ENCODE results near the gene NDFIP1. TPM values are rescaled to one million over a fixed set of nuclear protein-coding genes. Genes with fewer than 3 reads are reported as not detected.
A peak's percentile ranks its signal among the peaks of the same experiment; 100 is the strongest.

NDFIP1 gene
- total and polyA plus RNA-seq, 10 of the 15 experiments (the other 5 are each of a cell fraction or from before 2014, with no cell fraction given), result 0.08 to 2.7 (median 0.92) TPM

DNA sequence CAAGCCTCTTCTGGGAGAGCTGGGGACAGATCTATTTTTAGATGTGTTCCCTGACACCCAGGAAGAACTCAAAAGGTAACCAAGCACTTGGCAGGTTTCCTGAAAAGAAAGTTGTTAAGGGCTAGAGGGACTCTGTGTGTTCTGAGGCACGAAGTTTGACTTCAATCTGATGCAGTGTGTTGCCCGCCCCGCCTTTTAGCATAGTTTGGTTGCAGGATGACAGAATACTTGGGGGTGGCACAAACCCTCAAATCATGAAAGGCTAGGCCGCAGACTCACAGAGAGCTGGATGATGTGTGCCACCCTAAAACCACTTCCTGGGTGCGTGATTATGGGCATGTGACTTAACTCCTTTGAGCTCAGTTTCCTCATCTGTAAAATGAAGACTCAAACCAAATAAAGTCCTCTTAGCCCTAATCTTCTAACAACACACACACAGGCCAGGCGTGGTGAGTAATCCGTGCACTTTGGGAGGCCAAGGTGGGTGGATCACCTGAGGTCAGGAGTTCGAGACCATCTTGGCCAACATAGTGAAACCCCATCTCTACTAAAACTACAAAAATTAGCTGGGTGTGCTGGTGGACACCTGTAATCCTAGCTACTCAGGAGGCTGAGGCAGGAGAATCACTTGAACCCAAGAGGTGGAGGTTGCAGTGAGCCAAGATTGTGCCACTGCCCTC is 12.8 kb upstream of the NDFIP1 start:
- in situ Hi-C loops (cut with MboI), result no loop called here
- ChIA-PET RAD21 (ENCODE audit: unreplicated experiment) (no interaction called here), POLR2A (no interaction called here), CTCF (no interaction called here), SMC1A (ENCODE audit: uncharacterized antibody, unreplicated experiment) (no interaction called here)
- DNase-seq (ENCODE audit: low read depth, low spot score), result peak; percentile 8
- 28% methylated on average over 8 of the region's 8 CpGs for WGBS (ENCODE audit: insufficient coverage, insufficient replicate concordance, low lambda C conversion rate, missing lambda C conversion rate)
- H3K9ac ChIP-seq (ENCODE audit: control insufficient read depth, insufficient read depth, low read length), result no peak overlapping the region
- no peaks in the 10 kb centered on the region; the same call in 1 of the 2 replicates for H4K20me1 ChIP-seq (ENCODE audit: control insufficient read depth, insufficient read depth)
- FAIRE-seq, result no peak
- no peaks in the 10 kb centered on the region for H3K79me2 ChIP-seq (ENCODE audit: control insufficient read depth, insufficient read depth, low read length)
- intact Hi-C loops (cut with micrococcal nuclease; ENCODE audit: unreplicated experiment), result no loop called here
- H2AFZ ChIP-seq (ENCODE audit: control insufficient read depth, low read depth, low read length), result no peak overlapping the region; the same call in 1 of the 2 replicates
- ATAC-seq, result peak; percentile 68
- no TSS peak for BruUV-seq (replicated peaks)
- H3K4me2 ChIP-seq (ENCODE audit: control insufficient read depth, insufficient read depth), result no peak overlapping the region
- no peaks in the 10 kb centered on the region for H3K4me1 ChIP-seq (ENCODE audit: control insufficient read depth, insufficient read depth, low read length)
- no peaks in the 10 kb centered on the region for H3K9me3 ChIP-seq (replicated peaks; ENCODE audit: control insufficient read depth, insufficient read depth, low read length)
- H3K27ac ChIP-seq (ENCODE audit: control insufficient read depth, insufficient read depth), result no peak overlapping the region
- H3K27me3 ChIP-seq (replicated peaks in 1 of 2; ENCODE audit: control insufficient read depth in 2 of 2, insufficient read depth in 2 of 2, low read length in 1 of 2), result no peaks in the 10 kb centered on the region
- no peaks in the 10 kb centered on the region for H3K36me3 ChIP-seq (ENCODE audit: control insufficient read depth in 2 of 2, insufficient read depth in 2 of 2, low read length in 1 of 2)
- TF ChIP-seq IRF5 (IDR thresholded peaks at IDR 0.05; ENCODE audit: borderline replicate concordance), result no peak
- TF ChIP-seq KLF5 (IDR thresholded peaks at IDR 0.05; ENCODE audit: partially characterized antibody), result no peak
- no peak for TF ChIP-seq RBBP5 (conservative IDR thresholded peaks at IDR 0.05)
- TF ChIP-seq ZZZ3 (IDR thresholded peaks at IDR 0.05; ENCODE audit: control insufficient read depth, insufficient read length, low read depth), result no peak
- TF ChIP-seq ESRRA (IDR thresholded peaks at IDR 0.05; ENCODE audit: low read length), result no peak
- TF ChIP-seq RFX5 (IDR thresholded peaks at IDR 0.05; ENCODE audit: low read depth, low read length), result no peak
- TF ChIP-seq BMI1 (IDR thresholded peaks at IDR 0.05; ENCODE audit: borderline replicate concordance), result no peak
- no peak for TF ChIP-seq SMC3 (IDR thresholded peaks at IDR 0.05; ENCODE audit: borderline replicate concordance, low read length)
- TF ChIP-seq NRF1 (conservative IDR thresholded peaks at IDR 0.05; ENCODE audit: low read depth, low read length), result no peak
- no peak for TF ChIP-seq JUNB (IDR thresholded peaks at IDR 0.05)
- no peak for TF ChIP-seq NFXL1 (IDR thresholded peaks at IDR 0.05; ENCODE audit: borderline replicate concordance)
- no peak for TF ChIP-seq LARP7 (IDR thresholded peaks at IDR 0.05)
- no peak for TF ChIP-seq PAX5 (IDR thresholded peaks at IDR 0.05; ENCODE audit: borderline replicate concordance, low read depth, low read length)
- TF ChIP-seq MEF2A (IDR thresholded peaks at IDR 0.05; ENCODE audit: insufficient read depth, low read depth, low read length), result no peak
- TF ChIP-seq RCOR1 (conservative IDR thresholded peaks at IDR 0.05; ENCODE audit: low read depth, low read length), result no peak
- no peak for TF ChIP-seq NFIC (IDR thresholded peaks at IDR 0.05; ENCODE audit: low read depth, low read length)
- no peak for TF ChIP-seq TCF3 (IDR thresholded peaks at IDR 0.05; ENCODE audit: borderline replicate concordance, insufficient read depth, low read depth, low read length)
- TF ChIP-seq ATF3 (IDR thresholded peaks at IDR 0.05; ENCODE audit: borderline replicate concordance, extremely low read depth, low read depth, low read length), result no peak
- no peak for TF ChIP-seq ZNF207 (IDR thresholded peaks at IDR 0.05; ENCODE audit: borderline replicate concordance)
- TF ChIP-seq PML (IDR thresholded peaks at IDR 0.05; ENCODE audit: low read length), result no peak
- H3K4me3 ChIP-seq, result no peak overlapping the region

Data from GM12878 (cell line).